Astrocyte (in vitro differentiated cells and primary cell): Measurements from ENCODE around the gene SMAD1. TPM values are rescaled to one million over a fixed set of nuclear protein-coding genes. Genes with fewer than 3 reads are reported as not detected.

Experiments
- DNase-seq: peaks from one replicate; pipeline ENCODE4 v3.0.0-alpha.2; 2010; ENCODE audit warnings: low read depth
- FAIRE-seq: peaks from 2 replicates; lab custom pipeline; 2011; peaks lifted over from hg19 to GRCh38; lab: Jason Lieb, UNC
- H2AFZ ChIP-seq: 2 replicates; pipeline ENCODE4 v1.6.0; 2012; ENCODE audit warnings: low read depth, low read length, inconsistent platforms
- H3K27ac ChIP-seq: 2 replicates; pipeline ENCODE4 v1.5.1; 2011; ENCODE audit warnings: low read depth, low read length, inconsistent platforms
- H3K27me3 ChIP-seq: 2 replicates; pipeline ENCODE4 v1.6.0; 2011; ENCODE audit warnings: low read length, inconsistent platforms; ENCODE audit not compliant: insufficient read depth
- H3K36me3 ChIP-seq: 2 replicates; pipeline ENCODE4 v1.5.1; 2011; ENCODE audit warnings: low read length, inconsistent platforms; ENCODE audit not compliant: insufficient read depth
- H3K4me1 ChIP-seq: 2 replicates; pipeline ENCODE4 v1.5.1; 2011; ENCODE audit warnings: low read length, inconsistent platforms; ENCODE audit not compliant: insufficient read depth
- H3K4me2 ChIP-seq: 2 replicates; pipeline ENCODE4 v1.6.0; 2012; ENCODE audit warnings: low read length, inconsistent platforms
- H3K4me3 ChIP-seq: 2 replicates; pipeline ENCODE4 v1.5.1; 2011; ENCODE audit warnings: low read depth, mild to moderate bottlenecking, low read length, inconsistent platforms; ENCODE audit not compliant: insufficient read depth
- H3K79me2 ChIP-seq: 2 replicates; pipeline ENCODE4 v1.6.0; 2012; ENCODE audit warnings: mild to moderate bottlenecking, low read length, inconsistent platforms; ENCODE audit not compliant: insufficient read depth
- H3K9ac ChIP-seq: 2 replicates; pipeline ENCODE4 v1.6.0; 2012; ENCODE audit warnings: mild to moderate bottlenecking, low read length, inconsistent platforms
- H3K9me3 ChIP-seq: 2 replicates; pipeline ENCODE4 v1.5.1; 2012; ENCODE audit warnings: low read depth, mild to moderate bottlenecking, low read length, inconsistent platforms; ENCODE audit not compliant: insufficient read depth
- H4K20me1 ChIP-seq: 2 replicates; pipeline ENCODE4 v1.6.0; 2012; ENCODE audit warnings: low read length, inconsistent platforms; ENCODE audit not compliant: insufficient read depth
- H3K27ac Mint-ChIP-seq: one replicate; pipeline ENCODE4 v1.8.0; 2021; ENCODE audit warnings: mild to moderate bottlenecking, mixed read lengths; ENCODE audit not compliant: unreplicated experiment
- H3K27me3 Mint-ChIP-seq: one replicate; pipeline ENCODE4 v1.8.0; 2021; ENCODE audit warnings: low read depth, mixed read lengths; ENCODE audit not compliant: unreplicated experiment
- H3K36me3 Mint-ChIP-seq: one replicate; pipeline ENCODE4 v1.8.0; 2021; ENCODE audit warnings: low read depth, mixed read lengths; ENCODE audit not compliant: unreplicated experiment
- H3K4me1 Mint-ChIP-seq: one replicate; pipeline ENCODE4 v1.8.0; 2021; ENCODE audit warnings: low read depth, mixed read lengths; ENCODE audit not compliant: unreplicated experiment
- H3K4me3 Mint-ChIP-seq: one replicate; pipeline ENCODE4 v1.8.0; 2021; ENCODE audit warnings: mild to moderate bottlenecking, moderate library complexity, mixed read lengths; ENCODE audit not compliant: unreplicated experiment
- H3K9me3 Mint-ChIP-seq: one replicate; pipeline ENCODE4 v1.8.0; 2021; ENCODE audit warnings: mild to moderate bottlenecking, mixed read lengths; ENCODE audit not compliant: unreplicated experiment
- CTCF ChIP-seq: IDR thresholded peaks from 2 replicates; pipeline ENCODE4 v1.5.1; 2011; ENCODE audit warnings: low read depth, mild to moderate bottlenecking, inconsistent platforms, low read length, moderate library complexity; ENCODE audit not compliant: insufficient read depth
- EZH2 ChIP-seq: IDR thresholded peaks from 2 replicates; pipeline ENCODE4 v1.6.1; 2012; ENCODE audit warnings: mild to moderate bottlenecking, low read length, inconsistent platforms; ENCODE audit not compliant: insufficient read depth
- total RNA-seq: library from RNA; stranded (reverse); gene quantifications from 2 replicates; pipeline ENCODE4 v1.2.1, GENCODE V29; 2021

SMAD1 gene
- total RNA-seq, 1 donor from 2014 or later, result 29.6 TPM

DNA sequence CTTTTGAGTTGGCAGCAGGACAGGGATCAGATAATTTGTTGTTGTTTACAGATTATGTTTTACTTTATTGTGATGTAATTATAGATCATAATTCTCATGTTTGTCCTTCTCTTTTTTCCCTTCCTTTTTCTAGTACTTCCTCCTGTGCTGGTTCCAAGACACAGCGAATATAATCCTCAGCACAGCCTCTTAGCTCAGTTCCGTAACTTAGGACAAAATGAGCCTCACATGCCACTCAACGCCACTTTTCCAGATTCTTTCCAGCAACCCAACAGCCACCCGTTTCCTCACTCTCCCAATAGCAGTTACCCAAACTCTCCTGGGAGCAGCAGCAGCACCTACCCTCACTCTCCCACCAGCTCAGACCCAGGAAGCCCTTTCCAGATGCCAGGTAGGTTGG, 58.0 kb downstream of the SMAD1 start:
- Mint-ChIP-seq H3K36me3 (peaks cover 4% of the 10 kb centered on the region), H3K27ac (no peak overlapping the region), H3K9me3 (no peaks in the 10 kb centered on the region), H3K4me1 (peaks cover 22% of the 10 kb centered on the region), H3K4me3 (no peak overlapping the region), H3K27me3 (no peaks in the 10 kb centered on the region)
- no peak overlapping the region for H3K4me3 ChIP-seq
- no peaks in the 10 kb centered on the region for H3K9me3 ChIP-seq
- no peak overlapping the region for H3K9ac ChIP-seq
- H3K79me2 ChIP-seq, result peaks cover 3% of the 10 kb centered on the region
- DNase-seq (no peak), FAIRE-seq (no peak)
- H3K4me2 ChIP-seq, result no peak overlapping the region
- no peak overlapping the region for H3K27ac ChIP-seq
- H2AFZ ChIP-seq, result no peak overlapping the region
- no peaks in the 10 kb centered on the region for H3K27me3 ChIP-seq
- H3K4me1 ChIP-seq, result peaks cover 1% of the 10 kb centered on the region
- H3K36me3 ChIP-seq, result no peaks in the 10 kb centered on the region
- TF ChIP-seq CTCF (no peak), EZH2 (no peak)
- peaks cover 14% of the 10 kb centered on the region for H4K20me1 ChIP-seq

DNA sequence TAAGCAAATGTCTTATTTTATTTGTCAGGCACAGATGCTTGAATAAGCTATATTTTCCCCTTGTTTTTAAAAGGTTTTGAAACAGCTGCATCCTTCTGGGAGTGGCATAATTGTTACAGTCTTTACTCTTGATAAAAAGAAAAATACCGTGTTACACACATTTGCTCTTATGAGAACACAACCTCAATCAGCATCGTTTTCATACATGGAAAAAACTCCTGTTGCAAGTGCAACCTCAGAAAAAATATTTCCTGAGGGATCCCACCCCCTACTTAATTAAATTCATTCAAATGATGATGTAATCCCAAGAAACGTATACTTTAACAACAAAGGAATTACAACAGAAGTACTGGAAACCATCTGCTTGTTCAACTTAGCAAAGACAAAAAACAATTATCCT, 58.6 kb downstream of the SMAD1 start:
- no peak for TF ChIP-seq CTCF
- TF ChIP-seq EZH2, result no peak
- peaks cover 26% of the 10 kb centered on the region for H3K4me1 Mint-ChIP-seq
- no peak for FAIRE-seq
- DNase-seq, result no peak
- H3K27ac ChIP-seq, result no peak overlapping the region
- H3K9ac ChIP-seq, result no peak overlapping the region
- no peaks in the 10 kb centered on the region for H3K79me2 ChIP-seq
- no peaks in the 10 kb centered on the region for H3K9me3 ChIP-seq
- H4K20me1 ChIP-seq, result peaks cover 14% of the 10 kb centered on the region
- H3K27me3 Mint-ChIP-seq, result no peaks in the 10 kb centered on the region
- no peak overlapping the region for H3K4me2 ChIP-seq
- no peaks in the 10 kb centered on the region for H3K27me3 ChIP-seq
- no peak overlapping the region for H3K4me3 Mint-ChIP-seq
- no peaks in the 10 kb centered on the region for H3K36me3 ChIP-seq
- no peak overlapping the region for H2AFZ ChIP-seq
- H3K4me3 ChIP-seq, result no peak overlapping the region
- H3K4me1 ChIP-seq, result peaks cover 7% of the 10 kb centered on the region
- no peaks in the 10 kb centered on the region for H3K9me3 Mint-ChIP-seq
- no peak overlapping the region for H3K27ac Mint-ChIP-seq
- peaks cover 4% of the 10 kb centered on the region for H3K36me3 Mint-ChIP-seq

DNA sequence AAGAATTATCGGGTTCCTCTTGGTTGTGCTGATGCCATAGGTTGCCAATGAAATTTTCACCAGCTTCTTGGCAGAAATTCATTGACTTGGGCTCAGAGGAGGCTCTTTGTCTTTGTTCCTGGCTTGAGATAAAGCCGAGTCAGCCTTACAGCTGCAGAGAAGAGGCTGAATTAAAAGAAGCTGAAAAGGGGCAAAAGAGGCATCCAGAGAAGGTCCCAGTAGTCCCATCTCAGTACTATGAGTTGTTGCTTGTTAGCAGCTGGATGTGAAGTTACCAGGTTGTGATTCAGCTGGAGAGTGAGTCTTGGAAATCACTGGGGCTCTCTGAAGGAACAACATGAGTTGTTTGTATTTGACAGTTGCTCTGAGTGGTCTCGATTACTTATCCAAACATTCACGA, 59.7 kb downstream of the SMAD1 start:
- Histone ChIP-seq H3K27me3 (no peaks in the 10 kb centered on the region), H2AFZ (no peak overlapping the region), H3K79me2 (no peaks in the 10 kb centered on the region), H3K9ac (no peak overlapping the region), H3K27ac (no peak overlapping the region), H3K9me3 (no peaks in the 10 kb centered on the region), H3K36me3 (no peaks in the 10 kb centered on the region), H3K4me3 (no peak overlapping the region), H3K4me1 (peaks cover 17% of the 10 kb centered on the region), H4K20me1 (peaks cover 14% of the 10 kb centered on the region), H3K4me2 (no peak overlapping the region)
- H3K4me3 Mint-ChIP-seq, result no peak overlapping the region
- DNase-seq (no peak), FAIRE-seq (no peak)
- no peaks in the 10 kb centered on the region for H3K9me3 Mint-ChIP-seq
- H3K36me3 Mint-ChIP-seq, result peaks cover 4% of the 10 kb centered on the region
- H3K4me1 Mint-ChIP-seq, result peaks cover 37% of the 10 kb centered on the region
- no peak for TF ChIP-seq CTCF
- no peak for TF ChIP-seq EZH2
- no peaks in the 10 kb centered on the region for H3K27me3 Mint-ChIP-seq
- no peak overlapping the region for H3K27ac Mint-ChIP-seq
